HEK293 (cell line): ENCODE data around the gene ARHGAP21.

ENCODE experiments used
- KLF16 ChIP-seq: fragments of 450-650 bp; formaldehyde crosslinking; IDR thresholded peaks from 2 replicates; pipeline ENCODE4 v1.5.1; 2017; ENCODE audit warnings: missing biosample characterization, missing genetic modification characterization
- YY1 ChIP-seq: fragments of 450-650 bp; formaldehyde crosslinking; IDR thresholded peaks from 2 replicates; pipeline ENCODE4 v1.5.1; 2018; ENCODE audit warnings: missing biosample characterization, missing genetic modification characterization
- ZBTB17 ChIP-seq: fragments of 450-650 bp; formaldehyde crosslinking; IDR thresholded peaks from 2 replicates; pipeline ENCODE4 v1.5.1; 2016; ENCODE audit warnings: missing biosample characterization, missing genetic modification characterization
- ZFP3 ChIP-seq: fragments of 450-650 bp; formaldehyde crosslinking; IDR thresholded peaks from 2 replicates; pipeline ENCODE4 v1.5.1; 2016; ENCODE audit warnings: low read depth, missing biosample characterization, missing genetic modification characterization
- ZNF416 ChIP-seq: fragments of 450-650 bp; formaldehyde crosslinking; IDR thresholded peaks from 2 replicates; pipeline ENCODE4 v1.5.1; 2016; ENCODE audit warnings: missing biosample characterization, missing genetic modification characterization
- ZNF660 ChIP-seq: fragments of 450-650 bp; IDR thresholded peaks from 2 replicates; pipeline ENCODE4 v1.5.1; 2018; ENCODE audit warnings: missing biosample characterization, mild to moderate bottlenecking, missing genetic modification characterization
- ZSCAN30 ChIP-seq: fragments of 450-650 bp; IDR thresholded peaks from 2 replicates; pipeline ENCODE4 v1.5.1; 2018; ENCODE audit warnings: missing biosample characterization, mild to moderate bottlenecking, missing genetic modification characterization, moderate library complexity
- TF ChIP-seq, protein P1 (sequence below): fragments of 450-650 bp; formaldehyde crosslinking; IDR thresholded peaks from 2 replicates; pipeline ENCODE4 v1.5.1; 2016; ENCODE audit warnings: missing biosample characterization, missing genetic modification characterization
- TF ChIP-seq, protein P2 (sequence below): fragments of 450-650 bp; formaldehyde crosslinking; IDR thresholded peaks from 2 replicates; pipeline ENCODE4 v1.5.1; 2016; ENCODE audit warnings: missing biosample characterization, missing genetic modification characterization
- TF ChIP-seq, protein P3 (sequence below): fragments of 450-650 bp; formaldehyde crosslinking; IDR thresholded peaks from 2 replicates; pipeline ENCODE4 v1.5.1; 2016; ENCODE audit warnings: missing biosample characterization, missing genetic modification characterization

DNA sequence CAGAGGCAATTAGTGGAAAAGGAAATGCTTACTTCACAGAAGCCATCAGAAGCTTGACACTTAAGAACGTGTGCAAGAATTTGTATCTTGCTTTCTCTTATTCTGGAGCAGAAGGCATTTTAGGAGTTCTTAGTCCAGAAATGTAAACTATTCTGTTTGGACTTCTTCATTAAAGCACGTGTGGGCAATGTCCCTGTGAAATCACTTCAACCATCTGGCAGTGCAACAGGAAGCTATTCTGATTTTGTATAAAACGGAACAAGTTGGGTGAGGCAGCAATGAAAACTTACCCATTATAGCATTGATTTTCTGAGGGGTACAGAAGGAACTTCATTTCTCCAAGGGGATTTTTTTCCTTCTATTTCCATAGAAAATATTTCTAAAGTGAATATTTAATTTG, 21.3 kb upstream of the ARHGAP21 start:
- TF ChIP-seq, protein P1, sequence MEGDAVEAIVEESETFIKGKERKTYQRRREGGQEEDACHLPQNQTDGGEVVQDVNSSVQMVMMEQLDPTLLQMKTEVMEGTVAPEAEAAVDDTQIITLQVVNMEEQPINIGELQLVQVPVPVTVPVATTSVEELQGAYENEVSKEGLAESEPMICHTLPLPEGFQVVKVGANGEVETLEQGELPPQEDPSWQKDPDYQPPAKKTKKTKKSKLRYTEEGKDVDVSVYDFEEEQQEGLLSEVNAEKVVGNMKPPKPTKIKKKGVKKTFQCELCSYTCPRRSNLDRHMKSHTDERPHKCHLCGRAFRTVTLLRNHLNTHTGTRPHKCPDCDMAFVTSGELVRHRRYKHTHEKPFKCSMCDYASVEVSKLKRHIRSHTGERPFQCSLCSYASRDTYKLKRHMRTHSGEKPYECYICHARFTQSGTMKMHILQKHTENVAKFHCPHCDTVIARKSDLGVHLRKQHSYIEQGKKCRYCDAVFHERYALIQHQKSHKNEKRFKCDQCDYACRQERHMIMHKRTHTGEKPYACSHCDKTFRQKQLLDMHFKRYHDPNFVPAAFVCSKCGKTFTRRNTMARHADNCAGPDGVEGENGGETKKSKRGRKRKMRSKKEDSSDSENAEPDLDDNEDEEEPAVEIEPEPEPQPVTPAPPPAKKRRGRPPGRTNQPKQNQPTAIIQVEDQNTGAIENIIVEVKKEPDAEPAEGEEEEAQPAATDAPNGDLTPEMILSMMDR: no peak
- TF ChIP-seq YY1 (tag by site-specific recombination) (no peak), KLF16 (tag by site-specific recombination) (no peak), ZSCAN30 (tag by site-specific recombination) (no peak), ZFP3 (tag by site-specific recombination) (no peak), ZBTB17 (no peak), ZNF416 (tag by site-specific recombination) (no peak), ZNF660 (tag by site-specific recombination) (no peak)
- TF ChIP-seq, protein P2, sequence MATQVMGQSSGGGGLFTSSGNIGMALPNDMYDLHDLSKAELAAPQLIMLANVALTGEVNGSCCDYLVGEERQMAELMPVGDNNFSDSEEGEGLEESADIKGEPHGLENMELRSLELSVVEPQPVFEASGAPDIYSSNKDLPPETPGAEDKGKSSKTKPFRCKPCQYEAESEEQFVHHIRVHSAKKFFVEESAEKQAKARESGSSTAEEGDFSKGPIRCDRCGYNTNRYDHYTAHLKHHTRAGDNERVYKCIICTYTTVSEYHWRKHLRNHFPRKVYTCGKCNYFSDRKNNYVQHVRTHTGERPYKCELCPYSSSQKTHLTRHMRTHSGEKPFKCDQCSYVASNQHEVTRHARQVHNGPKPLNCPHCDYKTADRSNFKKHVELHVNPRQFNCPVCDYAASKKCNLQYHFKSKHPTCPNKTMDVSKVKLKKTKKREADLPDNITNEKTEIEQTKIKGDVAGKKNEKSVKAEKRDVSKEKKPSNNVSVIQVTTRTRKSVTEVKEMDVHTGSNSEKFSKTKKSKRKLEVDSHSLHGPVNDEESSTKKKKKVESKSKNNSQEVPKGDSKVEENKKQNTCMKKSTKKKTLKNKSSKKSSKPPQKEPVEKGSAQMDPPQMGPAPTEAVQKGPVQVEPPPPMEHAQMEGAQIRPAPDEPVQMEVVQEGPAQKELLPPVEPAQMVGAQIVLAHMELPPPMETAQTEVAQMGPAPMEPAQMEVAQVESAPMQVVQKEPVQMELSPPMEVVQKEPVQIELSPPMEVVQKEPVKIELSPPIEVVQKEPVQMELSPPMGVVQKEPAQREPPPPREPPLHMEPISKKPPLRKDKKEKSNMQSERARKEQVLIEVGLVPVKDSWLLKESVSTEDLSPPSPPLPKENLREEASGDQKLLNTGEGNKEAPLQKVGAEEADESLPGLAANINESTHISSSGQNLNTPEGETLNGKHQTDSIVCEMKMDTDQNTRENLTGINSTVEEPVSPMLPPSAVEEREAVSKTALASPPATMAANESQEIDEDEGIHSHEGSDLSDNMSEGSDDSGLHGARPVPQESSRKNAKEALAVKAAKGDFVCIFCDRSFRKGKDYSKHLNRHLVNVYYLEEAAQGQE (tag by site-specific recombination): no peak
- TF ChIP-seq, protein P3, sequence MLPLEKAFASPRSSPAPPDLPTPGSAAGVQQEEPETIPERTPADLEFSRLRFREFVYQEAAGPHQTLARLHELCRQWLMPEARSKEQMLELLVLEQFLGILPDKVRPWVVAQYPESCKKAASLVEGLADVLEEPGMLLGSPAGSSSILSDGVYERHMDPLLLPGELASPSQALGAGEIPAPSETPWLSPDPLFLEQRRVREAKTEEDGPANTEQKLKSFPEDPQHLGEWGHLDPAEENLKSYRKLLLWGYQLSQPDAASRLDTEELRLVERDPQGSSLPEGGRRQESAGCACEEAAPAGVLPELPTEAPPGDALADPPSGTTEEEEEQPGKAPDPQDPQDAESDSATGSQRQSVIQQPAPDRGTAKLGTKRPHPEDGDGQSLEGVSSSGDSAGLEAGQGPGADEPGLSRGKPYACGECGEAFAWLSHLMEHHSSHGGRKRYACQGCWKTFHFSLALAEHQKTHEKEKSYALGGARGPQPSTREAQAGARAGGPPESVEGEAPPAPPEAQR (tag by site-specific recombination): no peak
